HL-60 (cell line): ENCODE data around the gene RPS6KL1.
A peak's percentile ranks its signal among the peaks of the same experiment; 100 is the strongest.

Experiments used
- DNase-seq, 2 experiments: peaks; one replicate each; pipeline ENCODE4 v3.0.0-alpha.2; 2010 to 2020; ENCODE audit warnings: low read depth in 1 of 2, low spot score in 1 of 2
- H3K27ac ChIP-seq: fragments of 250-450 bp; sonication (Bioruptor Pico); replicated peaks from 2 replicates; pipeline ENCODE4 v1.5.1; 2020; ENCODE audit warnings: mild to moderate bottlenecking, moderate library complexity
- H3K27me3 ChIP-seq: fragments of 250-450 bp; sonication (Bioruptor Pico); 2 replicates; pipeline ENCODE4 v1.5.1; 2021; ENCODE audit warnings: mild to moderate bottlenecking, moderate library complexity; ENCODE audit not compliant: insufficient read depth, poor library complexity, severe bottlenecking
- H3K4me3 ChIP-seq: replicated peaks from 2 replicates; pipeline ENCODE4 v1.5.1; 2011; ENCODE audit warnings: mild to moderate bottlenecking, control low read depth, low read length; ENCODE audit not compliant: insufficient read depth
- GABPA ChIP-seq: IDR thresholded peaks from 2 replicates; pipeline ENCODE4 v1.6.1; 2012; ENCODE audit warnings: low read depth
- POLR2AphosphoS5 ChIP-seq: IDR thresholded peaks from 2 replicates; pipeline ENCODE4 v1.6.1; 2012; ENCODE audit warnings: low read depth
- SPI1 ChIP-seq: IDR thresholded peaks from 2 replicates; pipeline ENCODE4 v1.6.1; 2012; ENCODE audit warnings: low read depth, mild to moderate bottlenecking, borderline replicate concordance
- TF ChIP-seq, protein P1 (sequence below): IDR thresholded peaks from one replicate; pipeline ENCODE4 v1.5.1; 2011; ENCODE audit warnings: low read length, control low read depth, inconsistent platforms; ENCODE audit not compliant: insufficient read depth
- TF ChIP-seq, protein P2 (sequence below): IDR thresholded peaks from 2 replicates; pipeline ENCODE4 v1.6.1; 2012; ENCODE audit warnings: low read depth; ENCODE audit not compliant: insufficient replicate concordance

The RPS6KL1 gene

GRCh38 chr14:74945261-74945851, 22.3 kb upstream of the RPS6KL1 start:
- no peak overlapping the region for H3K27ac ChIP-seq
- no peak for TF ChIP-seq GABPA
- TF ChIP-seq, protein P1, sequence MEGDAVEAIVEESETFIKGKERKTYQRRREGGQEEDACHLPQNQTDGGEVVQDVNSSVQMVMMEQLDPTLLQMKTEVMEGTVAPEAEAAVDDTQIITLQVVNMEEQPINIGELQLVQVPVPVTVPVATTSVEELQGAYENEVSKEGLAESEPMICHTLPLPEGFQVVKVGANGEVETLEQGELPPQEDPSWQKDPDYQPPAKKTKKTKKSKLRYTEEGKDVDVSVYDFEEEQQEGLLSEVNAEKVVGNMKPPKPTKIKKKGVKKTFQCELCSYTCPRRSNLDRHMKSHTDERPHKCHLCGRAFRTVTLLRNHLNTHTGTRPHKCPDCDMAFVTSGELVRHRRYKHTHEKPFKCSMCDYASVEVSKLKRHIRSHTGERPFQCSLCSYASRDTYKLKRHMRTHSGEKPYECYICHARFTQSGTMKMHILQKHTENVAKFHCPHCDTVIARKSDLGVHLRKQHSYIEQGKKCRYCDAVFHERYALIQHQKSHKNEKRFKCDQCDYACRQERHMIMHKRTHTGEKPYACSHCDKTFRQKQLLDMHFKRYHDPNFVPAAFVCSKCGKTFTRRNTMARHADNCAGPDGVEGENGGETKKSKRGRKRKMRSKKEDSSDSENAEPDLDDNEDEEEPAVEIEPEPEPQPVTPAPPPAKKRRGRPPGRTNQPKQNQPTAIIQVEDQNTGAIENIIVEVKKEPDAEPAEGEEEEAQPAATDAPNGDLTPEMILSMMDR = no peak
- TF ChIP-seq SPI1 = no peak
- no peak for TF ChIP-seq POLR2AphosphoS5
- TF ChIP-seq, protein P2, sequence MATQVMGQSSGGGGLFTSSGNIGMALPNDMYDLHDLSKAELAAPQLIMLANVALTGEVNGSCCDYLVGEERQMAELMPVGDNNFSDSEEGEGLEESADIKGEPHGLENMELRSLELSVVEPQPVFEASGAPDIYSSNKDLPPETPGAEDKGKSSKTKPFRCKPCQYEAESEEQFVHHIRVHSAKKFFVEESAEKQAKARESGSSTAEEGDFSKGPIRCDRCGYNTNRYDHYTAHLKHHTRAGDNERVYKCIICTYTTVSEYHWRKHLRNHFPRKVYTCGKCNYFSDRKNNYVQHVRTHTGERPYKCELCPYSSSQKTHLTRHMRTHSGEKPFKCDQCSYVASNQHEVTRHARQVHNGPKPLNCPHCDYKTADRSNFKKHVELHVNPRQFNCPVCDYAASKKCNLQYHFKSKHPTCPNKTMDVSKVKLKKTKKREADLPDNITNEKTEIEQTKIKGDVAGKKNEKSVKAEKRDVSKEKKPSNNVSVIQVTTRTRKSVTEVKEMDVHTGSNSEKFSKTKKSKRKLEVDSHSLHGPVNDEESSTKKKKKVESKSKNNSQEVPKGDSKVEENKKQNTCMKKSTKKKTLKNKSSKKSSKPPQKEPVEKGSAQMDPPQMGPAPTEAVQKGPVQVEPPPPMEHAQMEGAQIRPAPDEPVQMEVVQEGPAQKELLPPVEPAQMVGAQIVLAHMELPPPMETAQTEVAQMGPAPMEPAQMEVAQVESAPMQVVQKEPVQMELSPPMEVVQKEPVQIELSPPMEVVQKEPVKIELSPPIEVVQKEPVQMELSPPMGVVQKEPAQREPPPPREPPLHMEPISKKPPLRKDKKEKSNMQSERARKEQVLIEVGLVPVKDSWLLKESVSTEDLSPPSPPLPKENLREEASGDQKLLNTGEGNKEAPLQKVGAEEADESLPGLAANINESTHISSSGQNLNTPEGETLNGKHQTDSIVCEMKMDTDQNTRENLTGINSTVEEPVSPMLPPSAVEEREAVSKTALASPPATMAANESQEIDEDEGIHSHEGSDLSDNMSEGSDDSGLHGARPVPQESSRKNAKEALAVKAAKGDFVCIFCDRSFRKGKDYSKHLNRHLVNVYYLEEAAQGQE = no peak
- DNase-seq = peak in 1 of 2 experiments; percentile 28
- no peaks in the 10 kb centered on the region for H3K27me3 ChIP-seq
- no peak overlapping the region for H3K4me3 ChIP-seq

DNA sequence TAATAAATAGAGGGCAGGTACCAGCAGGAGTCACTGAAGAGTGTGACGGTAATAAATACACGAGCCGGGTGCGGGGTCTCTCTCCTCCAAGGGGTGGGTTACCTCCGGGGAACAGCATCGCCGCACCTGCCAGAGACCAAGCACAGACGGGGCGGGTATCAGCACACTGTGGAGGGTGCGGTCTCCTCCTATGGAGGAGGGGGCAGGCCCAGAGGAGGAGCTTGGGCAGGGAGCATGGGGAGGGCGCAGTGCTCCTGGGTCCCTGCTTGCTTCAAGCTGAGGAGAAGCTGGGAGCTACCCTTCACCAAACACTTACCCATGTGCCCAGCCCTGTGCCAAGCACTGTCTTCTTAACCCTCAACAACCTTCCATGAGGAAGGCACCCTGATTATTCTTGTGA, 19.5 kb upstream of the RPS6KL1 start:
- Histone ChIP-seq H3K27me3 (no peaks in the 10 kb centered on the region), H3K4me3 (no peak overlapping the region), H3K27ac (no peak overlapping the region)
- no peak for DNase-seq
- TF ChIP-seq, protein P2 = no peak
- no peak for TF ChIP-seq SPI1
- TF ChIP-seq, protein P1 = no peak
- TF ChIP-seq POLR2AphosphoS5 = no peak

- DNase-seq = no peak
- no peak for TF ChIP-seq GABPA
- no peak for TF ChIP-seq POLR2AphosphoS5
- TF ChIP-seq SPI1 = no peak
- TF ChIP-seq, protein P1 = no peak
- TF ChIP-seq, protein P2 = no peak
- Histone ChIP-seq H3K27ac (peak overlapping the region; percentile 38), H3K27me3 (no peaks in the 10 kb centered on the region), H3K4me3 (no peak overlapping the region)
Observed at GRCh38 chr14:74942181-74942580, 19.1 kb upstream of the RPS6KL1 start.
